ENCODE data around the gene TRAP1.

DNA sequence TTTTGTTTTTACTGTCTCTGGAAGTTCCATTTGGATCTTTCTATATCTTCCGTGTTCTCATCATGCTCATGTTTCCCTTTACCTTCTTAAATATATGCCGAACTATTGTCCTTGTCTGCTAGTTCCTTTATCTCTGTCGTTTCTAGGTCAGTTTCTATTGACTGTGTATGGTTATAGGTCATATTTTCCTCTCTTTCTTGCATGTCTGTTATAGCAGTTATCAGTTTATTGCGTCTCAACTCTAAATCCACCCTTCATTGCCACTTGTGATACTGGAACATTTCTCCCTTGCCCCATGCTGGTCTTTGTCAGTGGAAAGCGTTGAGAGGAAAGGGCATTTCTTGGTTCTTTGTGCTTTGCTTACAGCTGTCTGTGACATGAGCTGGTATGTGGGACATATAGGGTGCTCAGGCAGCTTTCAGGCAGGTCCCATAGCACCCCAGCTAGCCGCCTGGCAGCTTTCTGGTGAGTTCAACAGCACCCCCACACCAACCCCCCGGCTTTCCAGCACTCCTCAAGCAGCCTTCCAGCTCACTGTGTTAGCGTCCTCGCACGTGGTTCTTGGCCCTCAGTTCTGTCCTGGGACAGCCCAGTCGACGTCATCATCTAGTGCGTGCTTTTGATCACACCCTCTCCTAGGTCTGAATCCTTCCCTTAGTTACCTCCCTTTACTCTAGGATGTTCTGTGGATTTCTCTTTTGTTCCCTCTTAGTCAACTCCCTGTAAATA lies 78.2 kb downstream of the TRAP1 start:
- TF ChIP-seq, protein P1, sequence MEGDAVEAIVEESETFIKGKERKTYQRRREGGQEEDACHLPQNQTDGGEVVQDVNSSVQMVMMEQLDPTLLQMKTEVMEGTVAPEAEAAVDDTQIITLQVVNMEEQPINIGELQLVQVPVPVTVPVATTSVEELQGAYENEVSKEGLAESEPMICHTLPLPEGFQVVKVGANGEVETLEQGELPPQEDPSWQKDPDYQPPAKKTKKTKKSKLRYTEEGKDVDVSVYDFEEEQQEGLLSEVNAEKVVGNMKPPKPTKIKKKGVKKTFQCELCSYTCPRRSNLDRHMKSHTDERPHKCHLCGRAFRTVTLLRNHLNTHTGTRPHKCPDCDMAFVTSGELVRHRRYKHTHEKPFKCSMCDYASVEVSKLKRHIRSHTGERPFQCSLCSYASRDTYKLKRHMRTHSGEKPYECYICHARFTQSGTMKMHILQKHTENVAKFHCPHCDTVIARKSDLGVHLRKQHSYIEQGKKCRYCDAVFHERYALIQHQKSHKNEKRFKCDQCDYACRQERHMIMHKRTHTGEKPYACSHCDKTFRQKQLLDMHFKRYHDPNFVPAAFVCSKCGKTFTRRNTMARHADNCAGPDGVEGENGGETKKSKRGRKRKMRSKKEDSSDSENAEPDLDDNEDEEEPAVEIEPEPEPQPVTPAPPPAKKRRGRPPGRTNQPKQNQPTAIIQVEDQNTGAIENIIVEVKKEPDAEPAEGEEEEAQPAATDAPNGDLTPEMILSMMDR (conservative IDR thresholded peaks at IDR 0.05; ENCODE audit: low read length), result no peak
- TF ChIP-seq EZH2phosphoT487 (IDR thresholded peaks at IDR 0.05; ENCODE audit: borderline replicate concordance, low read depth, low read length), result no peak

Measured in OCI-LY7 (cell line).